ENCODE results near the gene THSD4. TPM values are rescaled to one million over a fixed set of nuclear protein-coding genes. Genes with fewer than 3 reads are reported as not detected.

The THSD4 gene
- total RNA-seq, 1 donor from 2014 or later = 1.4 TPM

DNA sequence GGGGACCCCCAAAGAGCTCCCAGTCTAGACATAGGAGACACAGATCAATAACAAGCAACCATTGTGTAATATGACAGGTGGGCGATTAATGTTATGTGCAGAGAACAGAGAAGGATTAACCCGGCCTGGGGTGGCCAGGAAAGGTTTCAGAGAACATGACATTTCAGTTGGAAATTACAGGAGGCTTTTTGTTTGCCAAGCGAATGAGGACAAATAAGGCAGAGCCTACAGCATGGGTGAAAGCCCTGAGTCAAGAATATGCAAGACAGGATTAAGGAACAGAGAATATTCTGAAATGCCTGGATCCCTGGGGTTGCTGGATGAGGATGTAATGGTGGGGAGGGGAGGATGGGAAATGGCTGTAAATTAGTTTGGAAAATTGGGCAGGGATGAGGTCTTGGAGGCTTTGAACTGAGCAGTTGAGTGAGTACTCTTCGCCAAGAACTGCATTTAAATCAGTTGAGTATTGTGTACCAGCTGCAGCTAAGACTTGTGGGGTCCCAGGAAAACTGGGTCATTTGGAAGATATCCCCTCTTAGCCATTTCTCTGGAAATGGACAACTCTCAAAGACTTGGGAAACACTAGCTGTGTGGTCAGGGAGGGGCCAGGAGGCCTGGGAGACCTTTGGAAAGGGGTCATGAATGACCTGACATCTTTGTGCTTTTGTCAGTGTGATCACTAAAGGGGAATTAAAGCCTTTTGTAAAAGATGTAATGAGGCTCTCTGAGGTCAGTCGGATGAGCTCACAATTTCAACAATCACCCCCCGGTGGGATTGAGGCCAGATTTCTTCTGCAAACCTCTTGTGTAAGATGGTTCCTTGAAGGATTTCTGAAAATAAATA lies 496.5 kb downstream of the THSD4 start:
- H3K4me1 Mint-ChIP-seq = peaks cover 24% of the 10 kb centered on the region
- no peaks in the 10 kb centered on the region for H3K36me3 Mint-ChIP-seq (ENCODE audit: low read depth)
- TF ChIP-seq, protein P1, sequence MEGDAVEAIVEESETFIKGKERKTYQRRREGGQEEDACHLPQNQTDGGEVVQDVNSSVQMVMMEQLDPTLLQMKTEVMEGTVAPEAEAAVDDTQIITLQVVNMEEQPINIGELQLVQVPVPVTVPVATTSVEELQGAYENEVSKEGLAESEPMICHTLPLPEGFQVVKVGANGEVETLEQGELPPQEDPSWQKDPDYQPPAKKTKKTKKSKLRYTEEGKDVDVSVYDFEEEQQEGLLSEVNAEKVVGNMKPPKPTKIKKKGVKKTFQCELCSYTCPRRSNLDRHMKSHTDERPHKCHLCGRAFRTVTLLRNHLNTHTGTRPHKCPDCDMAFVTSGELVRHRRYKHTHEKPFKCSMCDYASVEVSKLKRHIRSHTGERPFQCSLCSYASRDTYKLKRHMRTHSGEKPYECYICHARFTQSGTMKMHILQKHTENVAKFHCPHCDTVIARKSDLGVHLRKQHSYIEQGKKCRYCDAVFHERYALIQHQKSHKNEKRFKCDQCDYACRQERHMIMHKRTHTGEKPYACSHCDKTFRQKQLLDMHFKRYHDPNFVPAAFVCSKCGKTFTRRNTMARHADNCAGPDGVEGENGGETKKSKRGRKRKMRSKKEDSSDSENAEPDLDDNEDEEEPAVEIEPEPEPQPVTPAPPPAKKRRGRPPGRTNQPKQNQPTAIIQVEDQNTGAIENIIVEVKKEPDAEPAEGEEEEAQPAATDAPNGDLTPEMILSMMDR (conservative IDR thresholded peaks at IDR 0.05) = no peak
- peak overlapping the region; percentile 70 for H3K27ac Mint-ChIP-seq (ENCODE audit: unreplicated experiment)
- peaks cover 50% of the 10 kb centered on the region for H3K27me3 Mint-ChIP-seq (ENCODE audit: low read depth)
- H3K9me3 Mint-ChIP-seq = no peaks in the 10 kb centered on the region
- H3K4me3 Mint-ChIP-seq = peak overlapping the region; percentile 22
- DNase-seq (ENCODE audit: low read depth, low spot score) = no peak

DNA sequence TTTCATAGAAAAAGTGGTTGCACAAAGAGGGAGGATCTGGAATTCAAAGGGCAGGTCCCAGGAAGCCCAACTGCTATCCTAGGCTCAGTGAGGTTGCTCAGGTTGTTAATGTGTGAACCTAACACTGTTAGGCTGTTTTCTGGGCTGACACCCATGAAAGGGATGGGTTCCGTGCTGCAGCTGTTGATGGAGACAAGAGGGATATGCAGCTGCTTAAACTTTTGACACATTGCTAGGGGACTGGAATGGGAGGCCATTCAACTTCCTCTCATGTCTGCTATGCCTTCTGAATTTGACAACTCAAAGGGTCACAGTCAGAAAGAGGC lies 497.1 kb downstream of the THSD4 start:
- peaks cover 52% of the 10 kb centered on the region for H3K27me3 Mint-ChIP-seq (ENCODE audit: low read depth)
- no peak for DNase-seq (ENCODE audit: low read depth, low spot score)
- no peaks in the 10 kb centered on the region for H3K9me3 Mint-ChIP-seq
- H3K4me1 Mint-ChIP-seq = peaks cover 24% of the 10 kb centered on the region
- no peak overlapping the region for H3K4me3 Mint-ChIP-seq
- H3K27ac Mint-ChIP-seq (ENCODE audit: unreplicated experiment) = no peak overlapping the region
- TF ChIP-seq, protein P1 (conservative IDR thresholded peaks at IDR 0.05) = no peak
- H3K36me3 Mint-ChIP-seq (ENCODE audit: low read depth) = no peaks in the 10 kb centered on the region

DNA sequence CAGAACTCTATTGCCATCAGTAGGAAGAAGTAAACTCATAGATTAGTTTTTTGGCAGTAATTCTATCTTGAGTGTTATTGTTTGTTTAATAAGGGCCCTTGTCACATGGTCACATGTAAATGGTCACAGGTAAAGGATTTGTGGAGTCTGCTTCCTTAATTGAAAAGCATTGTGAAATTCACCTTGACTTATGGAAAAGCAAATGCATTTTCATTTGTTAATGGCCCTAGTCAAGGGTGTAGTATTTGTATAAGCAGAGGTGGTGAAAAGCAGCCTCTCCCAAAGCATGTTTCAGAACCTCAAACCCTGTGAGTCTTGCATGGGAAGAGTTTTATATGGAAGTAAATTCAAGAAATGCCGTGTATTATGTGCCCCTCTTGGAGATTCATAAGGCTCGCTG lies 497.6 kb downstream of the THSD4 start:
- peaks cover 50% of the 10 kb centered on the region for H3K27me3 Mint-ChIP-seq (ENCODE audit: low read depth)

DNA sequence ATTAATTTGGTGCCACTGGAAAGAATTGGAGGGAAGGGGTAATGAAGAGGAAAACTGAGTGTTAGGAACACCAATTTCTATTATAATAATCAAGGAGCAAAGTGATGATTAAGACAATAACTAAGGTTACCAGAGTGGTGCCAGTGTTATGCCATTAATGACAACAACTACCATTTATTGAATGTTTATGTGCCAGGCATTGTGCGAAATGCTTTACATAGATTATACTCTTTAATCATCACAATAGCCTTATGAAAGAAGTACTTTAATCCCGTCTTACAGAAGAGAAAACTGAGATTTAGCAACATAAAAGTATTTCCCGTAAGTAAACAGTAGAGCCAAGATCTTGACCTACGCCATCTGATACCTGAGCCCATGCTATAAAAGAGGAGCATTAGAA lies 507.8 kb downstream of the THSD4 start:
- Mint-ChIP-seq H3K27me3 (ENCODE audit: low read depth) (peaks cover 4% of the 10 kb centered on the region), H3K4me1 (no peaks in the 10 kb centered on the region)

More for the DNA sequence above, 497.6 kb downstream of the THSD4 start:
- no peak for DNase-seq (ENCODE audit: low read depth, low spot score)
- Mint-ChIP-seq H3K36me3 (ENCODE audit: low read depth) (no peaks in the 10 kb centered on the region), H3K4me3 (no peak overlapping the region), H3K9me3 (no peaks in the 10 kb centered on the region), H3K4me1 (peaks cover 24% of the 10 kb centered on the region), H3K27ac (ENCODE audit: unreplicated experiment) (no peak overlapping the region)
- TF ChIP-seq, protein P1 (conservative IDR thresholded peaks at IDR 0.05) = no peak

DNA sequence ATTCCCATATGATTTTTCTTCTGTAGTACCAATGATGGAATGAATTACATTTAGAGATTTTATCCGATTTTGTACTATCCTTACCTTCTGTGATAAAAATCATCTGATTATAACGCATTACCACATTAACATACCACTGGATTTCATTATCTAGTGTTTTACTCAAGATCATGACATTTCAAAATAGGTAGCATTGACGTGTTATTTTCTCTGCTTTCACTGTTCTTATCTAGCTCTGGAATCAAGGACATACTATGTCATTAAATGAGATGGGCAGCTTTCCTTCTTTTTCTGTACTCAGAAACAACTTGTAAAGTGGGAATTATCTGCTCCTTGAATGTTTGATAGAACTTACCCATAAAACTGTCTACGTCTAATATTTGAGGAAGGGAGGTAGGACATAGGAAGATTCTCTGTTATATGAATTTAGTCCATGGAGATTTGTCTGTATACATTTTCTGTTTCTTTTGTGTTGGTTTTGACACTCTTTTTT lies 511.4 kb downstream of the THSD4 start:
- TF ChIP-seq, protein P1 (conservative IDR thresholded peaks at IDR 0.05) = no peak
- DNase-seq (ENCODE audit: low read depth, low spot score) = no peak
- no peak overlapping the region for H3K4me3 Mint-ChIP-seq
- H3K27me3 Mint-ChIP-seq (ENCODE audit: low read depth) = no peaks in the 10 kb centered on the region
- H3K4me1 Mint-ChIP-seq = peaks cover 26% of the 10 kb centered on the region
- H3K9me3 Mint-ChIP-seq = no peaks in the 10 kb centered on the region
- H3K27ac Mint-ChIP-seq (ENCODE audit: unreplicated experiment) = no peak overlapping the region
- H3K36me3 Mint-ChIP-seq (ENCODE audit: low read depth) = no peaks in the 10 kb centered on the region

More for the DNA sequence above, 507.8 kb downstream of the THSD4 start:
- Mint-ChIP-seq H3K27ac (ENCODE audit: unreplicated experiment) (no peak overlapping the region), H3K9me3 (no peaks in the 10 kb centered on the region), H3K4me3 (no peak overlapping the region), H3K36me3 (ENCODE audit: low read depth) (no peaks in the 10 kb centered on the region)
- DNase-seq (ENCODE audit: low read depth, low spot score) = no peak
- TF ChIP-seq, protein P1 (conservative IDR thresholded peaks at IDR 0.05) = no peak
